HEK293 (cell line): ENCODE measurements around the gene WASF3.
A peak's percentile ranks its signal among the peaks of the same experiment; 100 is the strongest.

Source experiments
- GLI4 ChIP-seq: fragments of 450-650 bp; formaldehyde crosslinking; IDR thresholded peaks from 2 replicates; pipeline ENCODE4 v1.5.1; 2016; ENCODE audit warnings: missing biosample characterization, missing genetic modification characterization
- GLIS2 ChIP-seq: fragments of 450-650 bp; formaldehyde crosslinking; IDR thresholded peaks from 2 replicates; pipeline ENCODE4 v1.5.1; 2016; ENCODE audit warnings: missing biosample characterization, missing genetic modification characterization
- HOXD13 ChIP-seq: sonication (generic); formaldehyde crosslinking; IDR thresholded peaks from 2 replicates; pipeline ENCODE4 v1.8.0; 2022; ENCODE audit warnings: missing genetic modification reagents, borderline replicate concordance
- KLF1 ChIP-seq: fragments of 450-650 bp; formaldehyde crosslinking; IDR thresholded peaks from 2 replicates; pipeline ENCODE4 v1.5.1; 2016; ENCODE audit warnings: missing biosample characterization, missing genetic modification characterization
- KLF10 ChIP-seq: fragments of 450-650 bp; IDR thresholded peaks from 2 replicates; pipeline ENCODE4 v1.5.1; 2018; ENCODE audit warnings: missing biosample characterization, mild to moderate bottlenecking, missing genetic modification characterization
- KLF16 ChIP-seq: fragments of 450-650 bp; formaldehyde crosslinking; IDR thresholded peaks from 2 replicates; pipeline ENCODE4 v1.5.1; 2017; ENCODE audit warnings: missing biosample characterization, missing genetic modification characterization
- OVOL3 ChIP-seq: fragments of 450-650 bp; formaldehyde crosslinking; IDR thresholded peaks from 2 replicates; pipeline ENCODE4 v1.5.1; 2016; ENCODE audit warnings: missing biosample characterization, missing genetic modification characterization
- SCRT2 ChIP-seq: fragments of 450-650 bp; formaldehyde crosslinking; IDR thresholded peaks from 2 replicates; pipeline ENCODE4 v1.5.1; 2016; ENCODE audit warnings: missing biosample characterization, missing genetic modification characterization
- YY1 ChIP-seq: fragments of 450-650 bp; formaldehyde crosslinking; IDR thresholded peaks from 2 replicates; pipeline ENCODE4 v1.5.1; 2018; ENCODE audit warnings: missing biosample characterization, missing genetic modification characterization
- ZBTB17 ChIP-seq: fragments of 450-650 bp; formaldehyde crosslinking; IDR thresholded peaks from 2 replicates; pipeline ENCODE4 v1.5.1; 2016; ENCODE audit warnings: missing biosample characterization, missing genetic modification characterization
- ZBTB20 ChIP-seq: fragments of 450-650 bp; formaldehyde crosslinking; IDR thresholded peaks from 2 replicates; pipeline ENCODE4 v1.5.1; 2016; ENCODE audit warnings: missing biosample characterization, missing genetic modification characterization
- ZNF112 ChIP-seq: fragments of 450-650 bp; formaldehyde crosslinking; IDR thresholded peaks from 2 replicates; pipeline ENCODE4 v1.5.0; 2017; ENCODE audit warnings: missing biosample characterization, missing genetic modification characterization
- ZNF155 ChIP-seq: fragments of 450-650 bp; formaldehyde crosslinking; IDR thresholded peaks from 2 replicates; pipeline ENCODE4 v1.5.1; 2016; ENCODE audit warnings: missing biosample characterization, missing genetic modification characterization
- ZNF202 ChIP-seq: fragments of 450-650 bp; formaldehyde crosslinking; IDR thresholded peaks from 2 replicates; pipeline ENCODE4 v1.5.1; 2016; ENCODE audit warnings: missing biosample characterization, missing genetic modification characterization, borderline replicate concordance
- ZNF223 ChIP-seq: fragments of 450-650 bp; formaldehyde crosslinking; IDR thresholded peaks from 2 replicates; pipeline ENCODE4 v1.5.1; 2016; ENCODE audit warnings: missing biosample characterization, missing genetic modification characterization
- ZNF350 ChIP-seq: fragments of 450-650 bp; formaldehyde crosslinking; IDR thresholded peaks from 2 replicates; pipeline ENCODE4 v1.5.0; 2017; ENCODE audit warnings: missing biosample characterization, mild to moderate bottlenecking, missing genetic modification characterization
- ZNF391 ChIP-seq: fragments of 450-650 bp; formaldehyde crosslinking; IDR thresholded peaks from 2 replicates; pipeline ENCODE4 v1.5.1; 2016; ENCODE audit warnings: low read depth, missing biosample characterization, missing genetic modification characterization, borderline replicate concordance
- ZNF433 ChIP-seq: fragments of 450-650 bp; formaldehyde crosslinking; IDR thresholded peaks from 2 replicates; pipeline ENCODE4 v1.5.1; 2016; ENCODE audit warnings: missing biosample characterization, missing genetic modification characterization, low read depth
- ZNF529 ChIP-seq: fragments of 450-650 bp; formaldehyde crosslinking; IDR thresholded peaks from 2 replicates; pipeline ENCODE4 v1.5.1; 2017; ENCODE audit warnings: missing genetic modification characterization, missing biosample characterization; ENCODE audit not compliant: insufficient replicate concordance
- ZNF549 ChIP-seq: fragments of 450-650 bp; IDR thresholded peaks from 2 replicates; pipeline ENCODE4 v1.5.1; 2018; ENCODE audit warnings: missing biosample characterization, missing genetic modification characterization, mild to moderate bottlenecking, inconsistent platforms, moderate library complexity
- ZNF558 ChIP-seq: fragments of 450-650 bp; formaldehyde crosslinking; IDR thresholded peaks from 2 replicates; pipeline ENCODE4 v1.5.1; 2016; ENCODE audit warnings: missing biosample characterization, missing genetic modification characterization
- ZNF654 ChIP-seq: fragments of 450-650 bp; formaldehyde crosslinking; IDR thresholded peaks from 2 replicates; pipeline ENCODE4 v1.5.1; 2016; ENCODE audit warnings: low read depth, missing biosample characterization, missing genetic modification characterization
- ZNF660 ChIP-seq: fragments of 450-650 bp; IDR thresholded peaks from 2 replicates; pipeline ENCODE4 v1.5.1; 2018; ENCODE audit warnings: missing biosample characterization, mild to moderate bottlenecking, missing genetic modification characterization
- ZSCAN30 ChIP-seq: fragments of 450-650 bp; IDR thresholded peaks from 2 replicates; pipeline ENCODE4 v1.5.1; 2018; ENCODE audit warnings: missing biosample characterization, mild to moderate bottlenecking, missing genetic modification characterization, moderate library complexity
- TF ChIP-seq, protein P1 (sequence below): fragments of 450-650 bp; formaldehyde crosslinking; IDR thresholded peaks from 2 replicates; pipeline ENCODE4 v1.5.1; 2016; ENCODE audit warnings: missing biosample characterization, missing genetic modification characterization
- TF ChIP-seq, protein P2 (sequence below): fragments of 450-650 bp; formaldehyde crosslinking; IDR thresholded peaks from 2 replicates; pipeline ENCODE4 v1.5.1; 2017; ENCODE audit warnings: missing biosample characterization, missing genetic modification characterization
- TF ChIP-seq, protein P3 (sequence below): fragments of 450-650 bp; formaldehyde crosslinking; IDR thresholded peaks from 2 replicates; pipeline ENCODE4 v1.5.1; 2017; ENCODE audit warnings: missing biosample characterization, missing genetic modification characterization
- TF ChIP-seq, protein P4 (sequence below): fragments of 450-650 bp; formaldehyde crosslinking; IDR thresholded peaks from 2 replicates; pipeline ENCODE4 v1.5.1; 2016; ENCODE audit warnings: missing biosample characterization, missing genetic modification characterization
- TF ChIP-seq, protein P5 (sequence below): fragments of 450-650 bp; formaldehyde crosslinking; IDR thresholded peaks from 2 replicates; pipeline ENCODE4 v1.5.1; 2016; ENCODE audit warnings: missing biosample characterization, missing genetic modification characterization
- TF ChIP-seq, protein P6 (sequence below): fragments of 450-650 bp; IDR thresholded peaks from 2 replicates; pipeline ENCODE4 v1.5.1; 2018; ENCODE audit warnings: missing biosample characterization, missing genetic modification characterization
- TF ChIP-seq, protein P7 (sequence below): fragments of 450-650 bp; IDR thresholded peaks from 2 replicates; pipeline ENCODE4 v1.5.1; 2018; ENCODE audit warnings: missing biosample characterization, mild to moderate bottlenecking, missing genetic modification characterization

WASF3 gene

DNA sequence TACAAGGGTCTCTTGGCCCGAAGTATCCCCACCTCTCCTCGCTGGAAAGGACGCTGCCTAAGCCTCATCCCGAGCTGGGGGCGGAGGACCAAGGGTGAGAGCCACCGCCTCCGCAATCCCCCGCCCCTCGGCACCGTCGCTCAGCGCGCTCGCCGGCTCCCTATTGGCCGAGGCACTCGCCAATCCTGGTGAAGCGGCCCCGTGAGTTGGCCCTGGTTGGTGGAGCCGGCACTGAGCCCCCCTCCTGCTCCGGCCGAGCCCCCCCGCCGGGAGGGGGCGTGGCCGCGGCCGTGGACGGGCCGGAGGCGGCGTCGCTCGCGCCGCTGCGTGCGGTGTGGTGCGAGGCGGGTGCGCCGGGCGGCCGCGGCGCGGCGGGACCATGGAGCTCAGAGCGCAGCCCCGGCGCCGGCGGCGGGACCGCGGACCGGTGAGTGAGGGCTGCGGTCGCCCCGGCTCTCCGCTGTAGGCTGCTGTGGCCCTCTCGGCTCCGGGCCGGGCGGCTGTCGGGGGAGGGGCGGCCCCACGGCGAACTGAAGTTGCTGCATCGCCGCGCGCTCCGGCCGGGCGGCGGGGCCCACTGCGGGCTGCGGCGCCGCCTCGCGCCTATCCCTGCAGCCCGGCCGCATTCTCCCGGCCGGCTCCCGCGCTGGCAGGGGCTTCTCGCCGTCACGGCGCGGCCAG is at the start of gene WASF3 (continued):
- TF ChIP-seq ZNF529 (no peak), SCRT2 (no peak), ZNF558 (no peak), ZBTB20 (tag by site-specific recombination) (no peak), ZSCAN30 (tag by site-specific recombination) (no peak), ZNF549 (tag by site-specific recombination) (no peak), GLI4 (tag by site-specific recombination) (no peak), ZNF433 (tag by site-specific recombination) (no peak), KLF10 (peak; percentile 61), GLIS2 (tag by site-specific recombination) (peak; percentile 88), KLF16 (tag by site-specific recombination) (no peak), HOXD13 (CRISPR knock-in tag) (no peak), ZNF202 (tag by site-specific recombination) (no peak), OVOL3 (tag by site-specific recombination) (no peak), ZNF350 (tag by site-specific recombination) (no peak), YY1 (tag by site-specific recombination) (no peak), ZNF223 (tag by site-specific recombination) (no peak), ZNF112 (no peak), ZNF155 (tag by site-specific recombination) (no peak), KLF1 (tag by site-specific recombination) (no peak), ZNF660 (no peak), ZNF654 (tag by site-specific recombination) (no peak), ZBTB17 (tag by site-specific recombination) (0 out of 2 replicates have a peak, but pooled peaks have one; percentile 24), ZNF391 (tag by site-specific recombination) (no peak)
- TF ChIP-seq, protein P1, sequence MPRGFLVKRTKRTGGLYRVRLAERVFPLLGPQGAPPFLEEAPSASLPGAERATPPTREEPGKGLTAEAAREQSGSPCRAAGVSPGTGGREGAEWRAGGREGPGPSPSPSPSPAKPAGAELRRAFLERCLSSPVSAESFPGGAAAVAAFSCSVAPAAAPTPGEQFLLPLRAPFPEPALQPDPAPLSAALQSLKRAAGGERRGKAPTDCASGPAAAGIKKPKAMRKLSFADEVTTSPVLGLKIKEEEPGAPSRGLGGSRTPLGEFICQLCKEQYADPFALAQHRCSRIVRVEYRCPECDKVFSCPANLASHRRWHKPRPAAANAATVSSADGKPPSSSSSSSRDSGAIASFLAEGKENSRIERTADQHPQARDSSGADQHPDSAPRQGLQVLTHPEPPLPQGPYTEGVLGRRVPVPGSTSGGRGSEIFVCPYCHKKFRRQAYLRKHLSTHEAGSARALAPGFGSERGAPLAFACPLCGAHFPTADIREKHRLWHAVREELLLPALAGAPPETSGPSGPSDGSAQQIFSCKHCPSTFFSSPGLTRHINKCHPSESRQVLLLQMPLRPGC (tag by site-specific recombination) = no peak
- TF ChIP-seq, protein P2, sequence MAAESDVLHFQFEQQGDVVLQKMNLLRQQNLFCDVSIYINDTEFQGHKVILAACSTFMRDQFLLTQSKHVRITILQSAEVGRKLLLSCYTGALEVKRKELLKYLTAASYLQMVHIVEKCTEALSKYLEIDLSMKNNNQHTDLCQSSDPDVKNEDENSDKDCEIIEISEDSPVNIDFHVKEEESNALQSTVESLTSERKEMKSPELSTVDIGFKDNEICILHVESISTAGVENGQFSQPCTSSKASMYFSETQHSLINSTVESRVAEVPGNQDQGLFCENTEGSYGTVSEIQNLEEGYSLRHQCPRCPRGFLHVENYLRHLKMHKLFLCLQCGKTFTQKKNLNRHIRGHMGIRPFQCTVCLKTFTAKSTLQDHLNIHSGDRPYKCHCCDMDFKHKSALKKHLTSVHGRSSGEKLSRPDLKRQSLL (tag by site-specific recombination) = no peak
- TF ChIP-seq, protein P3, sequence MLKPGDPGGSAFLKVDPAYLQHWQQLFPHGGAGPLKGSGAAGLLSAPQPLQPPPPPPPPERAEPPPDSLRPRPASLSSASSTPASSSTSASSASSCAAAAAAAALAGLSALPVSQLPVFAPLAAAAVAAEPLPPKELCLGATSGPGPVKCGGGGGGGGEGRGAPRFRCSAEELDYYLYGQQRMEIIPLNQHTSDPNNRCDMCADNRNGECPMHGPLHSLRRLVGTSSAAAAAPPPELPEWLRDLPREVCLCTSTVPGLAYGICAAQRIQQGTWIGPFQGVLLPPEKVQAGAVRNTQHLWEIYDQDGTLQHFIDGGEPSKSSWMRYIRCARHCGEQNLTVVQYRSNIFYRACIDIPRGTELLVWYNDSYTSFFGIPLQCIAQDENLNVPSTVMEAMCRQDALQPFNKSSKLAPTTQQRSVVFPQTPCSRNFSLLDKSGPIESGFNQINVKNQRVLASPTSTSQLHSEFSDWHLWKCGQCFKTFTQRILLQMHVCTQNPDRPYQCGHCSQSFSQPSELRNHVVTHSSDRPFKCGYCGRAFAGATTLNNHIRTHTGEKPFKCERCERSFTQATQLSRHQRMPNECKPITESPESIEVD (tag by site-specific recombination) = no peak
- TF ChIP-seq, protein P4, sequence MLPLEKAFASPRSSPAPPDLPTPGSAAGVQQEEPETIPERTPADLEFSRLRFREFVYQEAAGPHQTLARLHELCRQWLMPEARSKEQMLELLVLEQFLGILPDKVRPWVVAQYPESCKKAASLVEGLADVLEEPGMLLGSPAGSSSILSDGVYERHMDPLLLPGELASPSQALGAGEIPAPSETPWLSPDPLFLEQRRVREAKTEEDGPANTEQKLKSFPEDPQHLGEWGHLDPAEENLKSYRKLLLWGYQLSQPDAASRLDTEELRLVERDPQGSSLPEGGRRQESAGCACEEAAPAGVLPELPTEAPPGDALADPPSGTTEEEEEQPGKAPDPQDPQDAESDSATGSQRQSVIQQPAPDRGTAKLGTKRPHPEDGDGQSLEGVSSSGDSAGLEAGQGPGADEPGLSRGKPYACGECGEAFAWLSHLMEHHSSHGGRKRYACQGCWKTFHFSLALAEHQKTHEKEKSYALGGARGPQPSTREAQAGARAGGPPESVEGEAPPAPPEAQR = no peak
- TF ChIP-seq, protein P5, sequence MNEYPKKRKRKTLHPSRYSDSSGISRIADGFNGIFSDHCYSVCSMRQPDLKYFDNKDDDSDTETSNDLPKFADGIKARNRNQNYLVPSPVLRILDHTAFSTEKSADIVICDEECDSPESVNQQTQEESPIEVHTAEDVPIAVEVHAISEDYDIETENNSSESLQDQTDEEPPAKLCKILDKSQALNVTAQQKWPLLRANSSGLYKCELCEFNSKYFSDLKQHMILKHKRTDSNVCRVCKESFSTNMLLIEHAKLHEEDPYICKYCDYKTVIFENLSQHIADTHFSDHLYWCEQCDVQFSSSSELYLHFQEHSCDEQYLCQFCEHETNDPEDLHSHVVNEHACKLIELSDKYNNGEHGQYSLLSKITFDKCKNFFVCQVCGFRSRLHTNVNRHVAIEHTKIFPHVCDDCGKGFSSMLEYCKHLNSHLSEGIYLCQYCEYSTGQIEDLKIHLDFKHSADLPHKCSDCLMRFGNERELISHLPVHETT = no peak
- TF ChIP-seq, protein P6, sequence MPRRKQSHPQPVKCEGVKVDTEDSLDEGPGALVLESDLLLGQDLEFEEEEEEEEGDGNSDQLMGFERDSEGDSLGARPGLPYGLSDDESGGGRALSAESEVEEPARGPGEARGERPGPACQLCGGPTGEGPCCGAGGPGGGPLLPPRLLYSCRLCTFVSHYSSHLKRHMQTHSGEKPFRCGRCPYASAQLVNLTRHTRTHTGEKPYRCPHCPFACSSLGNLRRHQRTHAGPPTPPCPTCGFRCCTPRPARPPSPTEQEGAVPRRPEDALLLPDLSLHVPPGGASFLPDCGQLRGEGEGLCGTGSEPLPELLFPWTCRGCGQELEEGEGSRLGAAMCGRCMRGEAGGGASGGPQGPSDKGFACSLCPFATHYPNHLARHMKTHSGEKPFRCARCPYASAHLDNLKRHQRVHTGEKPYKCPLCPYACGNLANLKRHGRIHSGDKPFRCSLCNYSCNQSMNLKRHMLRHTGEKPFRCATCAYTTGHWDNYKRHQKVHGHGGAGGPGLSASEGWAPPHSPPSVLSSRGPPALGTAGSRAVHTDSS (tag by site-specific recombination) = no peak
- TF ChIP-seq, protein P7, sequence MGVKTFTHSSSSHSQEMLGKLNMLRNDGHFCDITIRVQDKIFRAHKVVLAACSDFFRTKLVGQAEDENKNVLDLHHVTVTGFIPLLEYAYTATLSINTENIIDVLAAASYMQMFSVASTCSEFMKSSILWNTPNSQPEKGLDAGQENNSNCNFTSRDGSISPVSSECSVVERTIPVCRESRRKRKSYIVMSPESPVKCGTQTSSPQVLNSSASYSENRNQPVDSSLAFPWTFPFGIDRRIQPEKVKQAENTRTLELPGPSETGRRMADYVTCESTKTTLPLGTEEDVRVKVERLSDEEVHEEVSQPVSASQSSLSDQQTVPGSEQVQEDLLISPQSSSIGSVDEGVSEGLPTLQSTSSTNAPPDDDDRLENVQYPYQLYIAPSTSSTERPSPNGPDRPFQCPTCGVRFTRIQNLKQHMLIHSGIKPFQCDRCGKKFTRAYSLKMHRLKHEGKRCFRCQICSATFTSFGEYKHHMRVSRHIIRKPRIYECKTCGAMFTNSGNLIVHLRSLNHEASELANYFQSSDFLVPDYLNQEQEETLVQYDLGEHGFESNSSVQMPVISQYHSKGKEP (tag by site-specific recombination) = no peak
